ENCODE data around the gene OR6N1. TPM values are rescaled to one million over a fixed set of nuclear protein-coding genes. Genes with fewer than 3 reads are reported as not detected.

OR6N1 gene
- total RNA-seq, 4 donors from 2014 or later: not detected

DNA sequence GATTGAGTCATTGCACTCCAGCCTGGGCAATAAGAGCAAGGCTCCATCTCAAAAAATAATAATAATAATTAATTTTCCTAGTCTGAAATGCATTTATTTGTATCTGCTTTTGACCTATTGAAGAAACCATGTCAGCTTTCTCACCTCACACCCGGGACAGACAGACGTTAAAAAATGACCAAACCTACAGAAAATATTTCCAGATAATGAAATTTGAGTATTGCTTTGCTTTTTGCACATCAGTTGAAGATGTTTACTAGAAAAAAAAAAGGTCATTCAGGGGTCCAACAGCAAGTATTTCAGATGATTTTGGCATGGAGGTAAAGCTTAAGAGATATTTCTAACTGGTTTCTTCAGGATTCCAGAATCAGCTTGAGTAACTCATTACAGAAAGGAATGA, 17.6 kb downstream of the OR6N1 start, which contains the start of gene OR6K6:
Gene OR6K6, plus strand, starts transcription at position 301 of the 400 bp plus-strand sequence. CDS start 168 bp downstream, outside the sequence.
- ATAC-seq (ENCODE audit: low FRiP score) (no peak), DNase-seq (ENCODE audit: low spot score) (no peak)
- TF ChIP-seq, protein P1, sequence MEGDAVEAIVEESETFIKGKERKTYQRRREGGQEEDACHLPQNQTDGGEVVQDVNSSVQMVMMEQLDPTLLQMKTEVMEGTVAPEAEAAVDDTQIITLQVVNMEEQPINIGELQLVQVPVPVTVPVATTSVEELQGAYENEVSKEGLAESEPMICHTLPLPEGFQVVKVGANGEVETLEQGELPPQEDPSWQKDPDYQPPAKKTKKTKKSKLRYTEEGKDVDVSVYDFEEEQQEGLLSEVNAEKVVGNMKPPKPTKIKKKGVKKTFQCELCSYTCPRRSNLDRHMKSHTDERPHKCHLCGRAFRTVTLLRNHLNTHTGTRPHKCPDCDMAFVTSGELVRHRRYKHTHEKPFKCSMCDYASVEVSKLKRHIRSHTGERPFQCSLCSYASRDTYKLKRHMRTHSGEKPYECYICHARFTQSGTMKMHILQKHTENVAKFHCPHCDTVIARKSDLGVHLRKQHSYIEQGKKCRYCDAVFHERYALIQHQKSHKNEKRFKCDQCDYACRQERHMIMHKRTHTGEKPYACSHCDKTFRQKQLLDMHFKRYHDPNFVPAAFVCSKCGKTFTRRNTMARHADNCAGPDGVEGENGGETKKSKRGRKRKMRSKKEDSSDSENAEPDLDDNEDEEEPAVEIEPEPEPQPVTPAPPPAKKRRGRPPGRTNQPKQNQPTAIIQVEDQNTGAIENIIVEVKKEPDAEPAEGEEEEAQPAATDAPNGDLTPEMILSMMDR (IDR thresholded peaks at IDR 0.05): no peak

DNA sequence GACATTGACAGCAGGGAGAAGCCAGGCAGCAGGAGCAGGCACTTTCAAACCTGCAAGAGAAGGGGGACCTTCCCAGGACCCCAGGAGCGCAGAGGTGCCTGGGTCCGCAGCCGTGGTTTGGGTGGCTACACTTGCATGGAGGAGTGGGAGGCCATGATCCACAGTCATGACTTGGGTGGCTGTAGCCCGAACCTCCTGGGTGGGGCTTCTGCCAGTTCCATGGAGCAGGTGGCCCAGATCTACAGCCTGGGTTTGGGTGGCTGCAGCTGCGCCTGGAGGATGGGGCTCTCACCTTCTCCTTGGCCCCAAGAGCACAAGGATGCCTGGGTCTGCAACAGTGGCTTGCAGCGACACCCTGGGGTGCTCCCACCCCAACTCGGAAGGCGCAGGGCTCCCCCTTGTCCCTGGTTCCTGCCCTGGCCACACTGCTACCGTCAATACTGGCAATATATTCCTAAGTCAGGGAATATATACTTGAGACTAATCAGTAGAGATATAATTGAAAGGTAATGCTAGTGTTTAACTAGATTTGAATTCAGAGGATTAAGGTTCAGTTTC, 19.8 kb downstream of the OR6N1 start:
- no peak for DNase-seq (ENCODE audit: low spot score)
- TF ChIP-seq, protein P1 (IDR thresholded peaks at IDR 0.05): no peak
- ATAC-seq (ENCODE audit: low FRiP score): no peak

DNA sequence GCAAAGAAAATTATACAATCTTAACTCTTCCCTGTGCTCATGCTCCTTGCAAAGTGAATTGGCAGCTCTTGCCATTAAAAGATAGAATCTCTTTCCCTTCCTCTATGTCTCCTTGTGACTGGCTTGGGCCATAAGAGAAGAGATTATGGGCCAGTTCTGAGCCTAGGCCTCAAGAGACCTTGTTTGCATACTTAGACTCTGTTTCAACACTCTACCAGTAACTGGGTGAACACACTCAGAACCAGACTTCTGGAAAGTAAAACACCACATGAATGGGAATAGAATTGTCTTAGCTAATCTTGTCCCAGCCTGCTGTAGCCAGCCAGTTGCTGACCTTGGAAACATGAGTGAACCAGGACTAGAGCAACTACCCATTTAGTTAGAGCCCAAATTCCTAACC, 36.1 kb downstream of the OR6N1 start:
- TF ChIP-seq, protein P1 (IDR thresholded peaks at IDR 0.05): no peak
- no peak for DNase-seq (ENCODE audit: low spot score)
- no peak for ATAC-seq (ENCODE audit: low FRiP score)

DNA sequence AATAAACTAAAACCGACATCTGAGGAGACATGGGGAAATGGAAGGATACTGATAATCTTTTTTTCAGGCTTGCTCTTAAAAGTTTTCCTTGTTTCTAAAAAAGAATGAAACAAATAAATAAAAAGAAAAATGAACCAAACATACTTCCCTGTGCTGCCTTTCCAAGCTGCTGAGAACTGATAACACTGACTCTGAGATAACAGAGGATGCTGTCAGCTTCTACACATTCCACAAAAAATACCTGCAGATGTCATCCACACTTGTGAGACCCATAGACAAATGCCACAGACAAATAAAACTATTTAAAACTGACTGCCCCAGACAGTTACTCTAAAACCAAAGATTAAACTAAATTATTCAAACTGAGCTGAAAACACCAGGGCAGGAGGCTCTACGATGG, 39.5 kb downstream of the OR6N1 start:
- no peak for DNase-seq (ENCODE audit: low spot score)
- ATAC-seq (ENCODE audit: low FRiP score): no peak
- TF ChIP-seq, protein P1 (IDR thresholded peaks at IDR 0.05): no peak

GRCh38 chr1:158731707-158732106, 40.3 kb downstream of the OR6N1 start:
- TF ChIP-seq, protein P1 (IDR thresholded peaks at IDR 0.05): no peak
- DNase-seq (ENCODE audit: low spot score): no peak
- ATAC-seq (ENCODE audit: low FRiP score): no peak

GRCh38 chr1:158730453-158730852, 41.5 kb downstream of the OR6N1 start:
- no peak for ATAC-seq (ENCODE audit: low FRiP score)
- TF ChIP-seq, protein P1 (IDR thresholded peaks at IDR 0.05): no peak
- DNase-seq (ENCODE audit: low spot score): no peak

DNA sequence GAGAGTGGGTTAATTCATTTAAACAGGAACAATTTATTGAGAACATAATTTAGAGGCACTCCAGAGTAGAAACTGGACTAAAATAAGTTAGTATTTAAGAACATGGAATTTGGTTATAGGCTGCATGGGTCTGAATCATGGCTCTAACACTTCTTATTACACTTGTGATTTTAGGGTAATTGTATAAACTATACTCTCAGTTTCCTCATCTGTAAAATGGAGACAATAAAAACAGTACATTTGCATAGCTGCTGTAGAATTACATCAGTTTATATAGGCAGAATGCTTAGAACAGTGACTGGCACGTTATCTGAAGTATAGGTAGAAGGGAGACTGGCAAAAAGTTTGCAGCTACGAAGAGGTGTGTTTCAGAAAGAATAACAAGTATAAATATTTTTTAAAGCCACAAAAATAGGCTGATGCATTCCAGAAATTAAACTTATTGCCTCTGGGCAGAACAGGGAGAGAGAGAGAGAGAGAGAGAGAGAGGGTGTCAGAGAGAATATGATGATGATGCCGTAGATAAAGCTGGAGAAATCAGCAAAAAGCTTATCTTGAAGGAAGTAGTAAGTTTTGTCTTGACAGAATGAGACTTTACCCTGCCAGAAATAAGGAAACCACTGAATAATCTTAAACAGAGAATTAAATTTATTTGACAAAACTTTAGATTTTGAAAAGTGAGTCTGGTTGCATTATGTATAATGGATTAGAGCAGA, 43.3 kb downstream of the OR6N1 start:
- no peak for DNase-seq (ENCODE audit: low spot score)
- TF ChIP-seq, protein P1 (IDR thresholded peaks at IDR 0.05): no peak
- no peak for ATAC-seq (ENCODE audit: low FRiP score)

Data from omental fat pad (tissue), 4 donors.